ENCODE results near the gene A2M.

Gene A2M

DNA sequence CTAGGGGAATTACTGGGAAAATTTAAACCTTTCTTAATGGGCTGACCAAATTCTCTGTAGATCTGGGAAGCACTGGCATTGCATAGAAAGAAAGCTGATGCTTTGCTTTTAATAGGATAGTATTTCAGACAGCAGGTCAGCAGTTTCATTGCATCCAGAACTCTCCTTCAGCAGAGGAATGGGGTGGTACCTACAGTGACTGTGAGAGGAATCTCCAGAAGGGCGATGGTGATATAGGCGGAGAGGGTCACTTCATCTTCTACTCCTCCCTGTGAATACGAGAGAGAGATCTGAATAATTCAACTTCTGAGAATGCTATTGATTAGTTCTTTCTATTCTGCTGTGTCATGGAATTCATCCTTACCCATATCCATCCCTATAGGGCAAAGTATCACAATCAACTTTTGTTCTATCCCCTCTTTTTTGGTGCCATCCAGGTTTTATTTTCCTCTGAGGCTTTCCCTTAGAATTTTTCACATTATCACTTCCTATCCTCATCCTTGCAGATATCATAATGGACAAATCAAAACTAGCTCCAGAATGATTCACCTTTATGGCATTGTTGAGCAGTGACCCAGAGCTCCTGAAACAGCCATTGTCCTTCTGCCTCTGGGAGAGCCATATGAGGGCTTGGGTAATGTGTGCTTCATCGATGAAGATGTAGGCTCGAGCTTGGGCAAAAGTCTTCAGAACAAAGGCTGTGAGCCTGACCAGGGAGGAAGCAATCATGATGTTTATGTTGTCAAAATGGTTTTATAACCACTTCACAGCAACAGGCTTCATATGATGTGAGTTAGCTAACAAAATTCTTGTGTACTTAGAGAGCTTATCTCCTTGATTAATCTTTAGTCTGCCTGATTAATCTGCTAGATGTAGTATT is 38.3 kb downstream of the A2M start:
- no peak for DNase-seq (ENCODE audit: extremely low spot score)
- TF ChIP-seq SP1 (IDR thresholded peaks at IDR 0.05) (no peak), FOXA1 (IDR thresholded peaks at IDR 0.05) (no peak), BHLHE40 (IDR thresholded peaks at IDR 0.05; ENCODE audit: borderline replicate concordance) (no peak), SUZ12 (IDR thresholded peaks at IDR 0.05) (no peak), NFRKB (IDR thresholded peaks at IDR 0.05) (no peak), TARDBP (IDR thresholded peaks at IDR 0.05) (no peak), L3MBTL2 (conservative IDR thresholded peaks at IDR 0.05) (no peak), ZNF384 (IDR thresholded peaks at IDR 0.05) (no peak), ARNT (IDR thresholded peaks at IDR 0.05) (no peak), CTBP1 (IDR thresholded peaks at IDR 0.05; ENCODE audit: borderline replicate concordance) (no peak), HDGF (IDR thresholded peaks at IDR 0.05; ENCODE audit: borderline replicate concordance) (no peak), FOXM1 (IDR thresholded peaks at IDR 0.05; ENCODE audit: borderline replicate concordance) (no peak), LEF1 (IDR thresholded peaks at IDR 0.05; ENCODE audit: borderline replicate concordance) (no peak), ELF4 (IDR thresholded peaks at IDR 0.05) (no peak), FOXK2 (IDR thresholded peaks at IDR 0.05) (no peak), PKNOX1 (IDR thresholded peaks at IDR 0.05) (no peak)
- POLR2A ChIA-PET, result interaction anchor here (0.9 kb wide), 1 partner anchor 12 kb away, joined by 3 read pairs; no protein-coding TSS in a partner anchor
- CTCF ChIA-PET, result no interaction called here

GRCh38 chr12:9076733-9077132 is 39.0 kb downstream of the A2M start:
- CTCF ChIA-PET, result no interaction called here
- POLR2A ChIA-PET, result no interaction called here

GRCh38 chr12:9075138-9075535 is 40.6 kb downstream of the A2M start:
- ChIA-PET CTCF (interaction anchor here (0.6 to 1.3 kb wide), 2 partner anchors 11 to 273 kb away, joined by 3 read pairs; no protein-coding TSS in a partner anchor), POLR2A (no interaction called here)
- TF ChIP-seq TARDBP (IDR thresholded peaks at IDR 0.05) (no peak), HDGF (IDR thresholded peaks at IDR 0.05; ENCODE audit: borderline replicate concordance) (no peak), BHLHE40 (IDR thresholded peaks at IDR 0.05; ENCODE audit: borderline replicate concordance) (no peak), NFRKB (IDR thresholded peaks at IDR 0.05) (no peak), ELF4 (IDR thresholded peaks at IDR 0.05) (no peak), PKNOX1 (IDR thresholded peaks at IDR 0.05) (no peak), L3MBTL2 (conservative IDR thresholded peaks at IDR 0.05) (no peak), FOXA1 (IDR thresholded peaks at IDR 0.05) (no peak), ZNF384 (IDR thresholded peaks at IDR 0.05) (no peak), ARNT (IDR thresholded peaks at IDR 0.05) (no peak)
- DNase-seq (ENCODE audit: extremely low spot score), result no peak

More at GRCh38 chr12:9076733-9077132, 39.0 kb downstream of the A2M start:
- TF ChIP-seq FOXA1 (IDR thresholded peaks at IDR 0.05), result no peak
- TF ChIP-seq NFRKB (IDR thresholded peaks at IDR 0.05), result no peak
- no peak for TF ChIP-seq SP1 (IDR thresholded peaks at IDR 0.05)
- TF ChIP-seq FOXK2 (IDR thresholded peaks at IDR 0.05), result no peak
- TF ChIP-seq PKNOX1 (IDR thresholded peaks at IDR 0.05), result no peak
- no peak for DNase-seq (ENCODE audit: extremely low spot score)

DNA sequence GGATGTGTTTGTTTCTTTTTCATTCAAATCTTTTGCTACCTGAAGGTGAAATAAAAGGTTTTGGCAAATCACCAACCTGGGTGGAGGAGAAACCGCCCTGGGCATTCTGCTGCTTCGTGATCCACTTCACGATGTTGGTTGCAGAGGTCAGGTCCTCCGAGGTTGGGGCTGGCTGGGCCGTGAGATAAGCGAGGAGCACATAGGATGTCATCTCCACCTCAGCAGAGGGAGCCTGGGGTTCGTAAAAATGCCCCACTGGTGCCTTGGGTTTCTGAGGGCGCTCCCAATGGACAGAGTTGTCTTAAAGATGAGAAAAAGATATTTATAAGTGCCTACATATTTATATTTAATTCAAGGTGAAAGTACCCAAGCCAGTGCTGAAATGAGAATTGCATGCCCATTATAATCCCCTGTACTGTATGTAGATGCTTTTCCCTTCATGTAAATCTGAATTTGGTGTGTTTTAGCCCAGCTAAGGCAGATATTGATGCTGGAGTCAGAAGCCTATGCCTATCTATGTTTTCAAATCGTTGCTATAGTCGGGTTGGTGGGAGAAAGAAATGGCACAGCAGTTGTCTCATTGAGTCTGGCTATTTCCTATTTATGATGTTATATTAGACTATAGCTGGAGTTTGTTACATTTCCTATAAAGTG is 41.1 kb downstream of the A2M start:
- CTCF ChIA-PET, result interaction anchor here (0.6 to 1.3 kb wide), 2 partner anchors 11 to 274 kb away, joined by 3 read pairs; no protein-coding TSS in a partner anchor
- POLR2A ChIA-PET, result no interaction called here
- TF ChIP-seq FOXK2 (IDR thresholded peaks at IDR 0.05) (no peak), CTBP1 (IDR thresholded peaks at IDR 0.05; ENCODE audit: borderline replicate concordance) (no peak), HDGF (IDR thresholded peaks at IDR 0.05; ENCODE audit: borderline replicate concordance) (no peak), FOXA1 (IDR thresholded peaks at IDR 0.05) (no peak), ARNT (IDR thresholded peaks at IDR 0.05) (no peak)
- no peak for DNase-seq (ENCODE audit: extremely low spot score)

- DNase-seq (ENCODE audit: extremely low spot score), result no peak
- CTCF ChIA-PET, result no interaction called here
- POLR2A ChIA-PET, result interaction anchor here (0.6 kb wide), 1 partner anchor 1170 kb away, joined by 3 read pairs; no protein-coding TSS in a partner anchor
- no peak for TF ChIP-seq ARNT (IDR thresholded peaks at IDR 0.05)
- TF ChIP-seq LEF1 (IDR thresholded peaks at IDR 0.05; ENCODE audit: borderline replicate concordance), result no peak
- TF ChIP-seq NFRKB (IDR thresholded peaks at IDR 0.05), result no peak
- TF ChIP-seq PKNOX1 (IDR thresholded peaks at IDR 0.05), result no peak
- TF ChIP-seq ELF4 (IDR thresholded peaks at IDR 0.05), result no peak
- no peak for TF ChIP-seq HDGF (IDR thresholded peaks at IDR 0.05; ENCODE audit: borderline replicate concordance)
- TF ChIP-seq SUZ12 (IDR thresholded peaks at IDR 0.05), result no peak
- no peak for TF ChIP-seq ZNF384 (IDR thresholded peaks at IDR 0.05)
- no peak for TF ChIP-seq CTBP1 (IDR thresholded peaks at IDR 0.05; ENCODE audit: borderline replicate concordance)
- no peak for TF ChIP-seq FOXK2 (IDR thresholded peaks at IDR 0.05)
- TF ChIP-seq FOXA1 (IDR thresholded peaks at IDR 0.05), result no peak
- no peak for TF ChIP-seq BHLHE40 (IDR thresholded peaks at IDR 0.05; ENCODE audit: borderline replicate concordance)
These were observed 42.6 kb downstream of the A2M start for GRCh38 chr12:9073076-9073475.

Measured in HEK293T (cell line).